ENCODE results near the gene YEATS4.

GRCh38 chr12:69354556-69355187 lies 4.9 kb upstream of the YEATS4 start:
- no peak for TF ChIP-seq CTCF (IDR thresholded peaks at IDR 0.05; ENCODE audit: low read depth, low read length, missing input control)
- no peak for TF ChIP-seq MAX (IDR thresholded peaks at IDR 0.05)
- TF ChIP-seq REST (IDR thresholded peaks at IDR 0.05) = no peak
- TF ChIP-seq HNF4G (IDR thresholded peaks at IDR 0.05) = no peak
- TF ChIP-seq ATF3 (IDR thresholded peaks at IDR 0.05) = no peak
- no peak for TF ChIP-seq TAF1 (conservative IDR thresholded peaks at IDR 0.05)
- no peak for TF ChIP-seq ZBTB33 (IDR thresholded peaks at IDR 0.05)
- no peak for TF ChIP-seq RAD21 (IDR thresholded peaks at IDR 0.05)
- no peak for TF ChIP-seq JUND (IDR thresholded peaks at IDR 0.05)
- TF ChIP-seq YY1 (IDR thresholded peaks at IDR 0.05) = no peak
- TF ChIP-seq FOXA1 (IDR thresholded peaks at IDR 0.05) = no peak
- TF ChIP-seq SP1 (IDR thresholded peaks at IDR 0.05) = no peak

All from liver (tissue), 3 donors.